ENCODE measurements around the gene RFC4.

DNA sequence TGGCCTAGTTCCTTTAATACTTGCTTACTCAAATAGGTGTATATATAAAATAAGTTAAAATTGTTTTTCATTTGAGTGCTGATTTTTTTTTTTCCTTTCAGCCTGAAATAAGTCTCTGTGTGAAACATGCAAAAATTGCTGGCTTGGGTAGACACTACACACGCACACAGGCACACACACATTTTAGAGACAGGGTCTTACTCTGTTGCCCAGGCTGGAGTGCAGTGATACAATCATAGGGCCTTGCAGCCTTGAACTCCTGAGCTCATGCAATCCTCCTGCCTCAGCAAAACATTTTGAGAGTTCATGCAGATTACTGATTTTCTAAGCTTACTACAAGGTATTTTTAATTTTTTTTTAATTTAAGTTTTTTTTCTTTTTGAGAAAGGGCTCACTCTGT is 12.7 kb upstream of the RFC4 start:
- no peak for TF ChIP-seq CTCF (IDR thresholded peaks at IDR 0.05; ENCODE audit: low read length)
- TF ChIP-seq EZH2 (optimal IDR thresholded peaks at IDR 0.05; ENCODE audit: low read depth, low read length), result no peak
- no peak for TF ChIP-seq EZH2phosphoT487 (IDR thresholded peaks at IDR 0.05; ENCODE audit: low read length)
